K562 (cell line): Measurements from ENCODE around the gene ACTN4. TPM values are rescaled to one million over a fixed set of nuclear protein-coding genes. Genes with fewer than 3 reads are reported as not detected.

ENCODE experiments used
- EGR1 ChIP-seq: fragments of 450-650 bp; conservative IDR thresholded peaks from 2 replicates; pipeline ENCODE4 v1.6.1; 2017; ENCODE audit warnings: mild to moderate bottlenecking
- HDGF ChIP-seq: fragments of 450-650 bp; IDR thresholded peaks from 2 replicates; pipeline ENCODE4 v1.6.1; 2016
- JUNB ChIP-seq: fragments of 450-650 bp; formaldehyde crosslinking; conservative IDR thresholded peaks from 2 replicates; pipeline ENCODE4 v1.4.0; 2020; ENCODE audit warnings: mild to moderate bottlenecking
- MTF1 ChIP-seq: fragments of 250-450 bp; sonication (Bioruptor Pico); IDR thresholded peaks from 2 replicates; pipeline ENCODE4 v1.9.0; 2021; ENCODE audit warnings: moderate library complexity, mild to moderate bottlenecking, inconsistent platforms, borderline replicate concordance
- NFATC3 ChIP-seq: fragments of 450-650 bp; IDR thresholded peaks from 2 replicates; pipeline ENCODE4 v1.6.1; 2017; ENCODE audit warnings: mild to moderate bottlenecking
- ZFP30 ChIP-seq: fragments of 250-450 bp; sonication (Bioruptor Pico); IDR thresholded peaks from 2 replicates; pipeline ENCODE4 v1.8.0; 2022; ENCODE audit warnings: moderate library complexity, mild to moderate bottlenecking, inconsistent platforms, borderline replicate concordance
- ZNF407 ChIP-seq: fragments of 450-650 bp; IDR thresholded peaks from 2 replicates; pipeline ENCODE4 v1.6.1; 2016; ENCODE audit warnings: low read depth
- ZNF609 ChIP-seq: sonication (generic); formaldehyde crosslinking; IDR thresholded peaks from 2 replicates; pipeline ENCODE4 v1.8.1; 2023; ENCODE audit warnings: missing genetic modification reagents, mild to moderate bottlenecking, borderline replicate concordance
- polyA plus RNA-seq, 8 experiments: library from polyadenylated mRNA; depleted of rRNA in 4 of 8; stranded (reverse) in 5 of 8; unstranded in 3 of 8; fragments of >200 nt; fragmentation: Nextera tagmentation in 2 of 8; fragmentation: Illumina TruSeq in 1 of 8; extraction: Ambion mirVana in 2 of 8; extraction: Trizol in 1 of 8; gene quantifications; 2 replicates each; pipeline versions ENCODE4 v1.2.1 to v1.2.3, GENCODE V29; 2011 to 2014; ENCODE audit warnings: inconsistent platforms in 1 of 8, missing spikeins in 1 of 8
- total RNA-seq, 7 experiments: library from RNA; depleted of rRNA in 6 of 7; stranded (reverse); fragments of >200 nt in 6 of 7; fragmentation: Illumina TruSeq in 2 of 7; extraction: Trizol in 2 of 7; gene quantifications; 2 replicates each; pipeline versions ENCODE4 v1.2.1 to v1.2.3, GENCODE V29; 2011 to 2021; ENCODE audit warnings: low replicate concordance in 1 of 7

Gene ACTN4
- total and polyA plus RNA-seq, 9 of the 15 experiments (the other 6 are each of a cell fraction or from before 2014, with no cell fraction given), result 3.1 to 385 (median 125) TPM

DNA sequence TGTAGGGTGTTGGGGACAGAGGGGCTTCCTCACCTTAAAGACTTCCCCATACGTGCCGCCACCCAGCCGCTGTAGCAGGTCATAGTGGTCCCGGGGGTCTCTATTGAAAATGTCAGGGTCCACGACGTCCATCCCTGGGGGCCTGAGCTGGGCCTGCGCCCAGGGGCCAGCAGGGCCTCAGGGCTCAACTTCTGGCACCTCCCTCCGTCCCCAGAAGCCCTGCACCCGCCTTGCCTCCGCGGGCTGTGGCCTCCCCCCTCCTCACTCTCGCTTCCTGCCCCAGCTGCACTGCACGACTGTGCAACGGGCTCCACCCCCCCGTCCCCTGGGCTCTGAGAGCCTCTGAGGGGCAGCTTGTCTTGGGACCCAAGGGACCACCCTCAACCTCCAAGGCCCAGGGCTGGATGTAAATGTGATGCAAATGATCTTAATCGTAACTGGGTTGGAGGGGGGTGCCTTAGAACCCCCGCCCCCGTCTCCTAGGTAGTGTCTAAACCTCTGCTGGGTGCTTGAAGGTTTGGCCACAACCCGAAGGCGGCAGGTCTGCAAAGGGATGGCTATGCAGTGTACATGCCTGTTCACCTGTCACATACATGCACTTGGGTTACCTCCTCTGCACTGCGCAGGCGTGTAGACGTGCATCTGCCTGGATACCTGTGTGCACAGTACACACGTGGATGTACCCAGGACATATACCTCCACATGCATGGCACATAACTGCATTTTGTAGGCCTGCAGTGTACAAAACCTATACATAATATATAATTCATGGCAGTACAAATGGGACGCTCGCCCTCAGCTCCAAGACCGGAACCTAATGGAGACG lies 29.5 kb upstream of the ACTN4 start, which contains the start of gene MAP4K1 (continued):
- TF ChIP-seq ZNF407 (no peak), JUNB (CRISPR knock-in tag) (no peak), NFATC3 (no peak), ZFP30 (no peak), HDGF (no peak), EGR1 (0 out of 2 replicates have a peak, but pooled peaks have one; percentile 14), ZNF609 (CRISPR knock-in tag) (no peak), MTF1 (CRISPR knock-in tag) (no peak)
- TF ChIP-seq, all 486 proteins: peak for 10
